ENCODE measurements around the gene ZNF566. TPM values are rescaled to one million over a fixed set of nuclear protein-coding genes. Genes with fewer than 3 reads are reported as not detected.
A peak's percentile ranks its signal among the peaks of the same experiment; 100 is the strongest.

The ZNF566 gene
- total RNA-seq, 2 donors from 2014 or later = 5.0 to 5.4 TPM

GRCh38 chr19:36488118-36488845 lies 1.1 kb downstream of the ZNF566 start:
- H3K36me3 Mint-ChIP-seq = peaks cover 42 to 67% of the 10 kb centered on the region in 2 donors
- H3K9me3 Mint-ChIP-seq = peaks cover 9 to 14% of the 10 kb centered on the region in 2 donors
- ATAC-seq (no peak), DNase-seq (ENCODE audit: low spot score in 2 of 2) (no peak)
- peak overlapping the region; percentile 95 to 98 for H3K27ac Mint-ChIP-seq

GRCh38 chr19:36483653-36484052 lies 5.7 kb downstream of the ZNF566 start:
- no peak overlapping the region for H3K27ac Mint-ChIP-seq
- H3K9me3 Mint-ChIP-seq = peaks cover 14 to 17% of the 10 kb centered on the region in 2 donors
- H3K36me3 Mint-ChIP-seq = peaks cover 46 to 86% of the 10 kb centered on the region in 2 donors
- DNase-seq (ENCODE audit: low spot score in 2 of 2) (no peak), ATAC-seq (no peak)

- DNase-seq (ENCODE audit: low spot score in 2 of 2) (no peak), ATAC-seq (no peak)
- Mint-ChIP-seq H3K36me3 (peaks cover 47 to 89% of the 10 kb centered on the region in 2 donors), H3K27ac (no peak overlapping the region), H3K9me3 (peaks cover 17 to 22% of the 10 kb centered on the region in 2 donors)
Measured at GRCh38 chr19:36482876-36483275, 6.5 kb downstream of the ZNF566 start.

DNA sequence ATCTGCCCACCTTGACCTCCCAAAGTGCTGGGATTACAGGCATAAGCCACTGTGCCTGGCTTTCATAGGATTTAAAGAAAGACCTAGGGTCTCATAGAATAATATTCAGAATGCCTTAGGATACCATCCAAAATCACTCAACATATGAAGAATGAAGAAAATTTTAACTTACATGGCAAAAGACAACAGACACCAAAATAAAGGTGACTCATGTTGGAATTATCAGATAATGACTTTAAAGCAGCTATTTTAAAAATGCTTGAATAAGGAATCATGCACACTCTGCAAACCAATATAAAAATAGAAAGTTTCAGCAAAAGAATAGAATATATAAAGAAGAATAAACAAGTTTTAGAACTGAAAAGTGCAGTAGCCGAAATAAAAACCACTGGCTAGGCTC lies 29.3 kb downstream of the ZNF566 start:
- no peak for ATAC-seq
- Mint-ChIP-seq H3K36me3 (peaks cover 50 to 64% of the 10 kb centered on the region in 2 donors), H3K9me3 (peaks cover 31 to 41% of the 10 kb centered on the region in 2 donors), H3K27ac (no peak overlapping the region)
- no peak for DNase-seq (ENCODE audit: low spot score in 2 of 2)

- ATAC-seq = no peak
- Mint-ChIP-seq H3K27ac (no peak overlapping the region), H3K9me3 (peaks cover 42 to 47% of the 10 kb centered on the region in 2 donors)
Measured at GRCh38 chr19:36456831-36457230, 32.5 kb downstream of the ZNF566 start.

GRCh38 chr19:36449059-36449670 lies 40.2 kb downstream of the ZNF566 start:
- H3K36me3 Mint-ChIP-seq = peaks cover 61 to 68% of the 10 kb centered on the region in 2 donors

More at GRCh38 chr19:36456831-36457230, 32.5 kb downstream of the ZNF566 start:
- H3K36me3 Mint-ChIP-seq = peaks cover 60 to 75% of the 10 kb centered on the region in 2 donors
- no peak for DNase-seq (ENCODE audit: low spot score in 2 of 2)

DNA sequence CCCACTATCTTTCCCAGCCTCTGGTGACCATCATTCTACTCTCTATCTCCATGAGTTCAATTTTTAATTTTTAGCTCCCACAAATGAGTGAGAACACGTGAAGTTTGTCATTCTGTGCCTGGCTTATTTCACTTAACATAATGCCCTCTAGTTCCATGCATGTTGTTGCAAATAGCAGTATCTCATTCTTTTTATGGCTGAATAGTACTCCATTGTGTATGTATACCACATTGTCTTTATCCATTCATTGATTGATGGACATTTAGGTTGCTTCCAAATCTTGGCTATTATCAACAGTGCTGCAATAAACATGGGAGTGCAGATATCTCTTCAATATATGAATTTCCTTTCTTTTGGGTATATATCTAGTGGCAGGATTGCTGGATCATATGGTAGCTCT lies 48.0 kb downstream of the ZNF566 start:
- Mint-ChIP-seq H3K27ac (no peak overlapping the region), H3K9me3 (peaks cover 28 to 34% of the 10 kb centered on the region in 2 donors), H3K36me3 (peaks cover 29 to 37% of the 10 kb centered on the region in 2 donors)
- ATAC-seq (no peak), DNase-seq (ENCODE audit: low spot score in 2 of 2) (no peak)

More at GRCh38 chr19:36449059-36449670, 40.2 kb downstream of the ZNF566 start:
- no peak for DNase-seq (ENCODE audit: low spot score in 2 of 2)
- no peak for ATAC-seq
- H3K27ac Mint-ChIP-seq = no peak overlapping the region
- peaks cover 28 to 42% of the 10 kb centered on the region in 2 donors for H3K9me3 Mint-ChIP-seq

- ATAC-seq (no peak), DNase-seq (ENCODE audit: low spot score in 2 of 2) (no peak)
- peaks cover 25 to 27% of the 10 kb centered on the region in 2 donors for H3K36me3 Mint-ChIP-seq
- peaks cover 29 to 39% of the 10 kb centered on the region in 2 donors for H3K9me3 Mint-ChIP-seq
- H3K27ac Mint-ChIP-seq = no peak overlapping the region
Measured at GRCh38 chr19:36436531-36436930, 52.8 kb downstream of the ZNF566 start.

- Mint-ChIP-seq H3K36me3 (peaks cover 30 to 43% of the 10 kb centered on the region in 2 donors), H3K9me3 (peaks cover 25 to 28% of the 10 kb centered on the region in 2 donors), H3K27ac (no peak overlapping the region)
- ATAC-seq (no peak), DNase-seq (ENCODE audit: low spot score in 2 of 2) (no peak)
Measured at GRCh38 chr19:36423925-36424324, 65.4 kb downstream of the ZNF566 start.

- Mint-ChIP-seq H3K9me3 (peaks cover 22 to 30% of the 10 kb centered on the region in 2 donors), H3K27ac (no peak overlapping the region), H3K36me3 (peaks cover 43 to 55% of the 10 kb centered on the region in 2 donors)
- DNase-seq (ENCODE audit: low spot score in 2 of 2) (no peak), ATAC-seq (no peak)
Measured at GRCh38 chr19:36421749-36422481, 67.4 kb downstream of the ZNF566 start.

DNA sequence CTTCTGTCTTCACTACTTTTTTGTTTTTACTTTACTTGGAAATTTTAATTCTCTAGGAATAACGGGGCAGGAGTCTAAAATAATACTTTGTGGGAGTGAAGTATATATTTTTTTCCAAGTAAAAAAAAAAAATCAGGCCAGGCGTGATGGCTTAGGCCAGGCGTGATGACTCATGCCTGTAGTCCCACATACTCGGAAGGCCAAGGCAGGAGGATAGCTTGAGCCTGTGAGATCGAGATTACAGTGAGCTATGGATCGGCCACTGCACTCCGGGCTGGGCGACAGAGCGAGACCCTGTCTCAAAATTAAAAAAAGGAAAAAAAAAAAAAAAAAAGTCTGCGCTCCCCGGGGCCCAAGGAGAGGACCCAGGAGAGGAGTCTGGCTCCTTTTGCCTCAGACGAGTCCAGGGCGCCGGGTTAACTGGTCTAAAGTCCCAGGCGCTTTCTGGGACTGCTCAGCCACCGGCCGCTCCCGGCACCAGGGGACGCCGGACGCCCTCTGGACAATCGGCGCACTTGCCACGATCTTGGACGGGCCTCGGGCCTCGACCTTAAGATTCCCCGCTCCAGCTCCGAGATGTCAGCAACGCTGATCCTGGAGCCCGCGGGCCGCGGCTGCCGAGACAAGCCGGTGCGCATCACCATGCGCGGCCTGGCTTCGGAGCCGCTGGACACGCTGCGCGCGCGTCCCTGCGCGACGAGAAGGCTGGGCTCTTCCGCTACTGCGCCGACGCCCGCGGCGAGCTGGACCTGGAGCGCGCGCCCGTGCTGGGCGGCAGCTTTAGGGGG lies 68.2 kb downstream of the ZNF566 start:
- no peak overlapping the region for H3K27ac Mint-ChIP-seq
- peaks cover 19 to 28% of the 10 kb centered on the region in 2 donors for H3K9me3 Mint-ChIP-seq
- H3K36me3 Mint-ChIP-seq = peaks cover 43 to 57% of the 10 kb centered on the region in 2 donors
- ATAC-seq (no peak), DNase-seq (ENCODE audit: low spot score in 2 of 2) (no peak)

GRCh38 chr19:36418287-36419001 lies 70.9 kb downstream of the ZNF566 start, which contains the start of gene ZFP82:
TSS of gene ZFP82 (minus strand) at chr19:36418644. CDS start at chr19:36409789, 8,855 bp downstream.
- ATAC-seq (peak; percentile 90 to 91), DNase-seq (ENCODE audit: low spot score in 2 of 2) (peak; percentile 73 to 86)
- Mint-ChIP-seq H3K27ac (peak within 1 kb of the TSS; percentile 95 to 97), H3K9me3 (peaks cover 10 to 24% of the 10 kb centered on the region in 2 donors), H3K36me3 (peaks cover 44 to 64% of the 10 kb centered on the region in 2 donors)

DNA sequence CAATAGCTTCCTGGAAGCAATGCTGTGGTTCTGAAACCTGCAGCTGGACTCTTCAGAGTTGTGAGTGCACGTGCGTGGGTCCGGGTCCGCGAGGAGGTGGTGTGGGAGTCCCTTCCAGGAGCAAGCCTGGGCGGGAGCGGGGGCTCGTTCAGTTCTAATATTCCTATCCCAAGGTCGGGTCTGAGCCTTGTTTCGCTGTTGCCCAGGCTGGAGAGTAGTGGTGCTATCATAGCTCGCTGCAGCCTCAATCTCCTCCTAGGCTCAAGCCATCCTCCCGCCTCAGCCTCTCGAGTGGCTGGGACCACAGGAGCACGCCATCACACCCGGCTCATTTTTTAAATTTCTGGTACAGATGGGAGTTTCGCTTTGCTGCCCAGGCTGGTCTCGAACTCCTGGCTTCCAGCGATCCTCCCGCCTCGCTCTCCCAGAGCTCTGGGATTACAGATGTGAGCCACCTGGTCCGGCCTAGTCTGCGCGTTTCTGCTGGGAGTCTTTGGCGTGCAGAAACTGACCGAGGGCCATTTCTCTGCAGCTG lies 71.5 kb downstream of the ZNF566 start:
- Mint-ChIP-seq H3K36me3 (peaks cover 50 to 70% of the 10 kb centered on the region in 2 donors), H3K27ac (peak overlapping the region; percentile 95 to 97), H3K9me3 (peaks cover 12 to 24% of the 10 kb centered on the region in 2 donors)
- DNase-seq (ENCODE audit: low spot score in 2 of 2) (no peak), ATAC-seq (peak; percentile 3 to 9)

DNA sequence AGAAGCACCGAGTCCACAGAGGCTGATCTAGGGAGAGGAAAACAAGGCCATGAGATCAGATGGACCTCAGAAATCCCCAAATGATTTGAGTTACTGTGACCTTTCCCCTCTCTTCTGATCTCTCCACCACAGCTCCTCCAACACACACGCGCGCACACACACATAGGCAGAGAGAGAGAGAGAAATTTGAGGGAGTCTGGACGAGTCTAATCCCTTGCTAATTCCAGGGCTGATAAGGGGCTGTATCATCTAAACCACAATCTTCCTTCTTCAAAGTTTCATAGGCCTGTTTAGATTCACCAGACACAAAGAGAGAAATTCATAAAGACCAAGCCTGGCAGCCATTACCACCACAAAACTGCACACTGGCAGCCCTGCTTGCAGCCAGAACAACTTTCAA lies 79.5 kb downstream of the ZNF566 start:
- no peak for ATAC-seq
- H3K36me3 Mint-ChIP-seq = peaks cover 61 to 76% of the 10 kb centered on the region in 2 donors
- no peak overlapping the region for H3K27ac Mint-ChIP-seq
- peaks cover 24 to 39% of the 10 kb centered on the region in 2 donors for H3K9me3 Mint-ChIP-seq
- no peak for DNase-seq (ENCODE audit: low spot score in 2 of 2)

GRCh38 chr19:36408101-36408500 lies 81.3 kb downstream of the ZNF566 start:
- no peak for ATAC-seq
- H3K9me3 Mint-ChIP-seq = peaks cover 31 to 39% of the 10 kb centered on the region in 2 donors
- DNase-seq (ENCODE audit: low spot score in 2 of 2) = no peak
- no peak overlapping the region for H3K27ac Mint-ChIP-seq
- peaks cover 67 to 80% of the 10 kb centered on the region in 2 donors for H3K36me3 Mint-ChIP-seq

Measured in activated naive CD4-positive, alpha-beta T cell treated with anti-CD3 and anti-CD28 coated beads, Interleukin-2, amount 50 U/mL, for 72 hours (primary cell).